ENCODE data around the gene LAT.
"Not testable (repeated sequence)": the region's sequence is repeated elsewhere in the genome, so short reads cannot be mapped to it uniquely, and the experiment has no call there.

The LAT gene

GRCh38 chr16:28974007-28974436 lies 10.8 kb upstream of the LAT start:
- Histone ChIP-seq H3K9me3 (ENCODE audit: severe bottlenecking) (no peaks in the 10 kb centered on the region), H3K4me3 (ENCODE audit: low read depth, low read length) (peak overlapping the region; percentile 66), H3K27ac (peak overlapping the region; percentile 70), H3K36me3 (peaks cover 7% of the 10 kb centered on the region; the same call in 1 of the 2 replicates), H3K27me3 (ENCODE audit: insufficient read depth, low read depth, severe bottlenecking) (no peaks in the 10 kb centered on the region)
- DNase-seq, result peak; percentile 77
- TF ChIP-seq, protein P1, sequence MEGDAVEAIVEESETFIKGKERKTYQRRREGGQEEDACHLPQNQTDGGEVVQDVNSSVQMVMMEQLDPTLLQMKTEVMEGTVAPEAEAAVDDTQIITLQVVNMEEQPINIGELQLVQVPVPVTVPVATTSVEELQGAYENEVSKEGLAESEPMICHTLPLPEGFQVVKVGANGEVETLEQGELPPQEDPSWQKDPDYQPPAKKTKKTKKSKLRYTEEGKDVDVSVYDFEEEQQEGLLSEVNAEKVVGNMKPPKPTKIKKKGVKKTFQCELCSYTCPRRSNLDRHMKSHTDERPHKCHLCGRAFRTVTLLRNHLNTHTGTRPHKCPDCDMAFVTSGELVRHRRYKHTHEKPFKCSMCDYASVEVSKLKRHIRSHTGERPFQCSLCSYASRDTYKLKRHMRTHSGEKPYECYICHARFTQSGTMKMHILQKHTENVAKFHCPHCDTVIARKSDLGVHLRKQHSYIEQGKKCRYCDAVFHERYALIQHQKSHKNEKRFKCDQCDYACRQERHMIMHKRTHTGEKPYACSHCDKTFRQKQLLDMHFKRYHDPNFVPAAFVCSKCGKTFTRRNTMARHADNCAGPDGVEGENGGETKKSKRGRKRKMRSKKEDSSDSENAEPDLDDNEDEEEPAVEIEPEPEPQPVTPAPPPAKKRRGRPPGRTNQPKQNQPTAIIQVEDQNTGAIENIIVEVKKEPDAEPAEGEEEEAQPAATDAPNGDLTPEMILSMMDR (IDR thresholded peaks at IDR 0.05; ENCODE audit: low read depth, low read length), result peak; percentile 75

DNA sequence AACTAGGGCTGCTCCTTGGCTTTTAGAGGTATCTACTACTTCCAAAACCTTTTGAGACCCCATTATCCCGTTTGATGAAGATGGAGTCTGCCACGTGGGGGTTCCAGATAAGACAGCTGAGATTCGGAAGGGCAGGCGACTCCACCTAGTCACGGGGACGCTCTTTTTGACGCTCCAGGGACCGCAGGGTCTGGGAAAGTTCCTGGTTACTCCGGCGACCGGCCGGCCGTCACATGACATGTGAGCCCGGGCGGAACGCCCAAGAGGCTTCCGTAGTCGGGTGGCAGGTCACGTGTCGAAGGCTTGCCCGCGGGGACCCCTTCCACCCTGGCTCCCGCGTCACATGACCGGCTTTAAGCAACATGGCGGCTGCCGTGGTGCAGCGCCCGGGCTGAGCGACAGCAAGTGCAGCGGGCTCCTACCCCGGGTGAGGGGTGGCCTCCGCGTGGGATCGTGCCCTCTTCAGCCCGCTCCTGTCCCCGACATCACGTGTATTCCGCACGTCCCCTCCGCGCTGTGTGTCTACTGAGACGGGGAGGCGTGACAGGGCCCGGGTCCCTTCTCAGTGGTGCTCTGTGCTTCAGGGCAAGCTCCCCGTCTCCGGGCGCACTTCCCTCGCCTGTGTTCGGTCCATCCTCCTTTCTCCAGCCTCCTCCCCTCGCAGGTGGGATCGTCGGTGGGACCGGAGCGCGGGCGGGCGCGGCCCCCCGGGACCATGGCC lies 10.3 kb upstream of the LAT start, which contains the start of gene SPNS1:
Gene SPNS1, plus strand, starts transcription at position 342 of the 721 bp plus-strand sequence. Its CDS starts 374 bp downstream, at position 716.
- TF ChIP-seq, protein P1 (IDR thresholded peaks at IDR 0.05; ENCODE audit: low read depth, low read length), result no peak
- peak within 1 kb of the TSS; percentile 66 for H3K4me3 ChIP-seq (ENCODE audit: low read depth, low read length)
- H3K27me3 ChIP-seq (ENCODE audit: insufficient read depth, low read depth, severe bottlenecking), result no peaks in the 10 kb centered on the region
- peak within 1 kb of the TSS; percentile 70 for H3K27ac ChIP-seq
- peak; percentile 96 for DNase-seq
- H3K36me3 ChIP-seq, result peaks cover 7% of the 10 kb centered on the region; the same call in 1 of the 2 replicates
- no peaks in the 10 kb centered on the region for H3K9me3 ChIP-seq (ENCODE audit: severe bottlenecking)

DNA sequence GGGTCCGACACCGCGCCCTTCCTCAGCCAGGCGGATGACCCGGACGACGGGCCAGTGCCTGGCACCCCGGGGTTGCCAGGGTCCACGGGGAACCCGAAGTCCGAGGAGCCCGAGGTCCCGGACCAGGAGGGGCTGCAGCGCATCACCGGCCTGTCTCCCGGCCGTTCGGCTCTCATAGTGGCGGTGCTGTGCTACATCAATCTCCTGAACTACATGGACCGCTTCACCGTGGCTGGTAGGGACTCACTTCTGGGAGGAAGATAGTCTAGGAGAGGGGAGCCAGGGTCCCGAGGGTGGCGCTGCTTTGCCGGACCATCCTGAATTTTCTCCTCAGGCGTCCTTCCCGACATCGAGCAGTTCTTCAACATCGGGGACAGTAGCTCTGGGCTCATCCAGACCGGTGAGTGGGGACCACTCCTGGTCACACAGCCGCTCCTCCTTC lies 9.7 kb upstream of the LAT start:
- Histone ChIP-seq H3K27me3 (ENCODE audit: insufficient read depth, low read depth, severe bottlenecking) (no peaks in the 10 kb centered on the region), H3K9me3 (ENCODE audit: severe bottlenecking) (no peaks in the 10 kb centered on the region), H3K27ac (peak overlapping the region; percentile 39), H3K4me3 (ENCODE audit: low read depth, low read length) (peak overlapping the region; percentile 66), H3K36me3 (peaks cover 7% of the 10 kb centered on the region; the same call in 1 of the 2 replicates)
- DNase-seq, result no peak
- TF ChIP-seq, protein P1 (IDR thresholded peaks at IDR 0.05; ENCODE audit: low read depth, low read length), result no peak

DNA sequence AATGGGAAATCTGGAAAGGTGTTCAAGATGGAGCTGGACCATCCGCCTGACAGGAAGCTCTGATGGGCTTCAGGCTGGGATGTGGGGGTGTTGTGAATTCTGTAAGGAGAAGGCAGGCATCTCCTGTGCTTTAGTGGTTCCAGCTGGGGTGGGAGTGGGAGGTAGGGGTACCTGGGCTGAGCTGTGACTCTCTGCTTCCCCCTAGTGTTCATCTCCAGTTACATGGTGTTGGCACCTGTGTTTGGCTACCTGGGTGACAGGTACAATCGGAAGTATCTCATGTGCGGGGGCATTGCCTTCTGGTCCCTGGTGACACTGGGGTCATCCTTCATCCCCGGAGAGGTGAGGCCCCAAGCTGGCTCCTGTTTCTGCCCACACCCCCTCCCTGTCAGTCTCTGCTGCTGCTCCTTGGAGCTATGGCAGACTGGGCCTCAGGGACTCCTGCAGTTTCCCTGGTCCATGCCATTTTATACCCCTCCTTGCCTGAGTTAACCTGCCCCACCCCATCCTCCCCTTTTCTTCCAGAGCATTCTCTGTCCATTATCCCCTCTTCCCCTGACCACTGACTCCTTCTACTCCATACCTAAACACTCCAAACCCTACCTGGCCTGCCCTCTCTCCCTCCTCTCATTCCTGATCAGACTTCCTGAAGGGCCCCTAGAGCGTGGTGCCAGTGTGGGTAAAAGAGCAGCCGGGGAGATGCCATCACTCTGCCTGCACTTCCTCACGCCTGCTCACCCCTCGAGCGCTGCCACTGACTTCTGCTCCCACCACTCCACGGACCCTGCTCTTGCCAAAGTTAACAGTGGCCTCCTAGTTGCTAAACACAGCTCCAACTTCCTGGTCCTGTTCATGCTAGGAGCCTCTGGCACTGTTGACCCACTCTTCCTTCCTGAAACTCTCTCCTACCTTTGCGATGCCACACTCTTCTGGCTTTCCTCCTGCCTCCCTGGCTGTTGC lies 6.9 kb upstream of the LAT start:
- DNase-seq, result peak; percentile 44
- H3K27me3 ChIP-seq (ENCODE audit: insufficient read depth, low read depth, severe bottlenecking), result no peaks in the 10 kb centered on the region
- no peak overlapping the region for H3K4me3 ChIP-seq (ENCODE audit: low read depth, low read length)
- H3K9me3 ChIP-seq (ENCODE audit: severe bottlenecking), result peaks cover 3% of the 10 kb centered on the region
- H3K36me3 ChIP-seq, result peaks cover 28% of the 10 kb centered on the region
- TF ChIP-seq, protein P1 (IDR thresholded peaks at IDR 0.05; ENCODE audit: low read depth, low read length), result peak; percentile 93
- H3K27ac ChIP-seq, result no peak overlapping the region

DNA sequence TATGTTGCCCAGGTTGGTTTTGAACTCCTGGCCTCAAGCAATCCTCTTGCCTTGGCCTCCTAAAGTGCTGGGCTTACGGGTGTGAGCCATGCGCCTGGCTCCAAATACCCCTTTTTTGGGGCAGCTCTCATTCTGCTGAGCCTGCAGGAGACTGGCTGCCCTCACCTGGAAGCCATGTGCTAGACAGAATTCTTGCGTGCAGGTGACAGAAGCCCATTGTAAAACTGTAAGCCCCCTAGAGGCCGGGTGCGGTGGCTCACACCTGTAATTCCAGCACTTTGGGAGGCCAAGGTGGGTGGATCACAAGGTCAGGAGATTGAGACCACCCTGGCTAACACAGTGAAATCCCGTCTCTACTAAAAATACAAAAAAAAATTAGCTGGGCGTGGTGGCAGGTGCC lies 4.5 kb upstream of the LAT start:
- not testable (repeated sequence) for H3K27me3 ChIP-seq (ENCODE audit: insufficient read depth, low read depth, severe bottlenecking); H3K27ac ChIP-seq; H3K4me3 ChIP-seq (ENCODE audit: low read depth, low read length); H3K9me3 ChIP-seq (ENCODE audit: severe bottlenecking); DNase-seq
- peaks cover 34% of the 10 kb centered on the region for H3K36me3 ChIP-seq

- no peak overlapping the region for H3K4me3 ChIP-seq (ENCODE audit: low read depth, low read length)
- TF ChIP-seq, protein P1 (IDR thresholded peaks at IDR 0.05; ENCODE audit: low read depth, low read length), result no peak
- DNase-seq, result no peak
- no peaks in the 10 kb centered on the region for H3K27me3 ChIP-seq (ENCODE audit: insufficient read depth, low read depth, severe bottlenecking)
- H3K27ac ChIP-seq, result no peak overlapping the region
- peaks cover 33% of the 10 kb centered on the region for H3K36me3 ChIP-seq
- H3K9me3 ChIP-seq (ENCODE audit: severe bottlenecking), result peaks cover 3% of the 10 kb centered on the region
Measured at GRCh38 chr16:28980929-28981328, 3.9 kb upstream of the LAT start.

Data from WERI-Rb-1 (cell line).